ENCODE data around the gene MYOD1.

GRCh38 chr11:17692931-17693330 lies 26.4 kb upstream of the MYOD1 start:
- TF ChIP-seq CTCF (conservative IDR thresholded peaks at IDR 0.05; ENCODE audit: low read depth, low read length) (no peak), EZH2 (IDR thresholded peaks at IDR 0.05; ENCODE audit: borderline replicate concordance, low read depth, low read length, poor library complexity, severe bottlenecking) (no peak)
